Astrocyte of the hippocampus (primary cell): ENCODE data around the gene CHM.
"Not testable (repeated sequence)": the region's sequence is repeated elsewhere in the genome, so short reads cannot be mapped to it uniquely, and the experiment has no call there.

Experiments used
- DNase-seq: peaks from one replicate; pipeline ENCODE4 v3.0.0; 2011; ENCODE audit warnings: low read depth, low spot score

CHM gene

GRCh38 chrX:85998954-85999353 is 48.4 kb downstream of the CHM start:
- no peak for DNase-seq

- no peak for DNase-seq
These were observed 50.8 kb downstream of the CHM start for GRCh38 chrX:85996555-85996954.

DNA sequence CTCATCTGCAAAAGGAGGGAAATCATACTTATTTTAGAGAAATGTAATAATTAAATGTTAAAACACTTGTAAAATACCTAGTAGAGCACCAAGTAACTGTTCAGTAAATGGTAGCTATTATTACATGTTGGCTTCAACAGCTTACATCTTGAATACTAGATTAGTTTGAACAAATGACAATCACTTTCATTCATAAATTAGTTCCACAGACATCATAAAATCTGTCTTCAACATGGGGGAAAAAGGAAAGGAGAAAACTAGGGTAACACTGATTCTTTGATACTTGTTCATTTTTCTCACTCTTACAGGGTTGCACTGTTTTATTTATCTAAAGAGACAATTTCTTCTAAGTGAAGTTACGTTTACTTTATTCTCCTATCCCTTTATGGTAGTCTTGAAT is 51.7 kb downstream of the CHM start:
- no peak for DNase-seq

GRCh38 chrX:85994797-85995196 is 52.6 kb downstream of the CHM start:
- DNase-seq, result no peak

DNA sequence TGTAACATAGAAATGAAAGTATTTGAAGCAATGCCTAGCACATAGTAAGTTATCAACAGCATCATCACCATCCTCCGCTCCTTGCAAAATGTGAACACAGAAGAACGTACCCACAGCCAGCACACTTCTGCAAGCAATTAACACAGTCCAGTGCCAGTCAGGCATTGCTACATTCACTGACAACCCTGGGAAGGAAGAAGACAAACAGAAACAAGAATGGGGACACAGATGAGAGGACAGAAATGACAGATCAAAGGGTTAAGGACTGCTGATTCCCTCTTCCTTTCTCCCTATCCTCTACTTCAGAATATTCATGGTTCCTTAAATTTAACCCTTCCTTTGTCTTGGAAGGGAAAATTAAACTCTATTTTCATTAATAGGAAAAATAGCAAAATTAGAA is 53.1 kb downstream of the CHM start:
- DNase-seq, result no peak

GRCh38 chrX:85993539-85994197 is 53.7 kb downstream of the CHM start:
- DNase-seq, result no peak

DNA sequence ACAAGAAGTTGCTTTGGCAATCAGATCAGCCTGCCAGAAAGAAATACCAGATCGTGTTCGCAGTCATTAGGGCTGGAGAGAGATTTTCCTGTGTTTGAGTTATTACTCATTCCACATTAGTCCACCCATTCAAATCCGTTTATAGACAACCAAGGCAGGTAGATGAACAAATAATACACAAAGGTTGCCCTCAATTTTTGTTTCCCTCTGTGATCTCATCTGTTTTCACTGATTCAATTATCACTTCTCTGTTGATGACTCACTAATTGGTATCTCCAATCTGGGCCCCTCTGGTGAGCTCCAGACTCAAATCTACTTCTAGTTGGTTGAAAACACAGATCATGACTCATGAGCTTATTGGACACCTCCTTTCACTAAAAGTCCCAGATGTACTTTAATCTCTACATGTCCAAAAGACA is 54.5 kb downstream of the CHM start:
- DNase-seq, result peak; percentile 37

- DNase-seq, result no peak
These were observed 59.0 kb downstream of the CHM start for GRCh38 chrX:85988353-85988752.

- no peak for DNase-seq
These were observed 67.1 kb downstream of the CHM start for GRCh38 chrX:85980286-85980685.

GRCh38 chrX:85977218-85977617 is 70.1 kb downstream of the CHM start:
- DNase-seq, result no peak

DNA sequence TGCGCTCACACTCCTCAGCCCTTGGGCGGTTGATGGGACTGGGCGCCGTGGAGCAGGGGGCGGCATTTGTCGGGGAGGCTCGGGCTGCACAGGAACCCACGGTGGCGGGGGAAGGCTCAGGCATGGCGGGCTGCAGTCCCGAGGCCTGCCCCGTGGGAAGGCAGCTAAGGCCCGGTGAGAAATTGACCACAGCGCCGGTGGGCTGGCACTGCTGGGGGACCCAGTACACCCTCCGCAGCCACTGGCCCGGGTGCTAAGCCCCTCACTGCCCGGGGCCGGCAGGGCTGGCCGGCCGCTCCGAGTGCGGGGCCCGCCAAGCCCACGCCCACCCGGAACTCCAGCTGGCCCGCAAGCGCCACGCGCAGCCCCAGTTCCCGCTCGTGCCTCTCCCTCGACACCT is 75.0 kb downstream of the CHM start:
- DNase-seq, result not testable (repeated sequence)

DNA sequence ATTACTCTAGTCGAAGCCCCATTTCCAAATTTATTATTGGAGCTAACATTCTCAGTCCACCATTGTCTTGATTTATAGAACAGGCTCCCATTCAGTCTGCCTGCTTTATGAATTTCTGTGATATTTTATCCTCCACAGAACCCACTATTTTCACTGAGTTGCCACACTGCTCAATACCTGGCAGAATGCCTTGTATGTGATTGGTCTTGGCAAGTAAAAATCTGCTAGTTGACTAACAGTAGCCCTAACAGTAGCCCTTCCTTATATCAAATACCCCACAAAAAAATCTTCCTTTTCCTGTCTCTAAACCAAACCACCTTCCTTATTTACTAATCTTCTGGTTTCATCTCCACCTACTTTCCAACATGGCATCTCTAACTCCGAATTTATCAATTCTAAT is 82.6 kb downstream of the CHM start:
- DNase-seq, result peak; percentile 1

GRCh38 chrX:85963736-85964135 is 83.6 kb downstream of the CHM start:
- DNase-seq, result peak; percentile 61

DNA sequence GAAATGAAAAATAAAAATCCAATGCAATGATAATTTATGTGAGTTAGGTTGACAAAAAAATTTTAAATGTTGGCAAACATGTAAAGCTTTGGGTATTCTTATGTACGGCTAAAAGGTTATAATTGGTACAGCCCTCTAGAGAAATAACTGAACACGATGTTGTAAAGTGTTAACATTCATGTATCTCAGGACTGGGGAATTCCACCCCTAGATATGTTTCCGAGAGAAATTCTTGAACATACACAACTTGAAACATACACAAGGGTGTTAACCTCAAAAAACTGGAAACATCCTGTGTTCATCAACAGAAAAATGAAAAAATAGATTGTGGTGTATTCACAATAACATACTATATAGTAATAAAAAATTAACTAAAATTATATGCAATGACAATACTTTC is 91.8 kb downstream of the CHM start:
- no peak for DNase-seq

DNA sequence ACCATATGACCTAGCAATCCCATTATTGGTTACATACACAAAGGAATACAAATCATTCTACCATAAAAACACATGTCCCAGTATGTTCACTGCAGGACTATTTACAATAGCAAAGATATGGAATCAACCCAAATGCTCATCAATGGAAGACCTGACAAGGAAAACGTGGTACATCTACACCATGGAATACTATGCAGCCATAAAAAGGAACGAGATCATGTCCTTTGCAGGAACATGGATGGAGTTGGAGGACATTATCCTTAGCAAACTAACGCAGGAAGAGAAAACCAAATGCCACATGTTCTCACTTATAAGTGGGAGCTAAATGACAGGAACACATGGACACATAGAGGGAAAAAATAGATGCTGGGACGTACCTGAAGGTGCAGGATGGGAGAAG is 102.6 kb downstream of the CHM start:
- DNase-seq, result not testable (repeated sequence)

DNA sequence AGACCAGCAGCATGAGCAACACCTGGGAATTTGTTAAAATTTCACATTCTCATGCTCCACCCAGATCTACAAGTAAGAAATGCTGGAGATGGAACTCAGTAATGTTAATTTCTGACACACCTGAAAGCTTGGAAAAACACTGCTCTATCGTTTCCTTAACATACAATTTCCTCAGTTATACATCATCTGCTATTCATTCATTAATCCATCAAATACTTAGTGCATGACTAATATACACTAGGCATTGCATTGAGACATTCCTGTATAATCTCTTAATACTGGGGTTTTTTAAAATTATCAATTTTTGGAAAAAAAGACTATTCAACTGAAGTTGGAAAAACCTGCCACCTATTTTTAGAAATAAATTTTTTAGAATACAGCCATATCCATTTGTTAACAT is 106.1 kb downstream of the CHM start:
- DNase-seq, result no peak

DNA sequence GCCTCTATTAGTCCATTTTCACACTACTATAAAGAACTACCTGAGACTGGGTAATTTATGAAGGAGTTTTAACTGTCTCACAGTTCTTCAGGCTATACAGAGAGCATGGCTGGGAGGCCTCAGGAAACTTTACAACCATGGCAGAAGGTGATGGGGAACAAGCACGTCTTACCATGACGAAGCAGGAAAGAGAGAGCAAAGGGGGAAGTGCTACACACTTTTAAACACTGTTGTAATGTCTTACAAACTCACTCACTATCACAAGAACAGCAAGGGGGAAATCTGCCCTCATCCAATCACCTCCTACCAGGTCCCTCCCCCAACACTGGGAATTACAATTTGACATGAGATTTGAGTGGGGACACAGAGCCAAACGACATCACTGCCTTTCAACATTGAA is 107.4 kb downstream of the CHM start:
- not testable (repeated sequence) for DNase-seq

DNA sequence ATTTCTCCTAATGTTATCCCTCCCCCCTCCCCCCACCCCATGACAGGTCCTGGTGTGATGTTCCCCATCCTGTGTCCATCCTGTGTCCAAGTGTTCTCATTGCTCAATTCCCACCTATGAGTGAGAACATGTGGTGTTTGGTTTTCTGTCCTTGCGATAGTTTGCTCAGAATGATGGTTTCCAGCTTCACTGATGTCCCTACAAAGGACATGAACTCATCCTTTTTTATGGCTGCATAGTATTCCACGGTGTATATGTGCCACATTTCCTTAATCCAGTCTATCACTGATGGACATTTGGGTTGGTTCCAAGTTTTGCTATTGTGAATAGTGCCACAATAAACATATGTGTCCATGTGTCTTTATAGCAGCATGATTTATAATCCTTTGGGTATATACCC is 113.0 kb downstream of the CHM start:
- not testable (repeated sequence) for DNase-seq

DNA sequence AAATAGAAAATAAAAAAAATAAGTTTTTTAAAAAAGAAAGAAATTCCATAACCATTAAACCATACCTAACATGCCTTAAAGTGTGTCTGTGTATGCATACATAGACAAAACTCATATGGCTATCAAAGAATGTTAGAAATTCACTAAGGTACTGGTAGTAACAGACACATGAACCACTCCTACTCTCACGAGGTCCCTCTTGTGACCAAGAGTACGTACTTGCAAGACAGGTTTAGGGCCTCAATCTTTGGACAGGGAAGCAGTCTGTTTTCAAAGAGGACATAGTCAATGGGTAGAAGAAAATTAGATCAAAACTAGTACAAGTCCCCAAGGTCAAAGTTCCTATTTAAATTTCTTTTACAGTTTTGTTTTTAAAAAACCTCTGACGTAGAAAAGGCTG is 117.3 kb downstream of the CHM start:
- DNase-seq, result no peak

DNA sequence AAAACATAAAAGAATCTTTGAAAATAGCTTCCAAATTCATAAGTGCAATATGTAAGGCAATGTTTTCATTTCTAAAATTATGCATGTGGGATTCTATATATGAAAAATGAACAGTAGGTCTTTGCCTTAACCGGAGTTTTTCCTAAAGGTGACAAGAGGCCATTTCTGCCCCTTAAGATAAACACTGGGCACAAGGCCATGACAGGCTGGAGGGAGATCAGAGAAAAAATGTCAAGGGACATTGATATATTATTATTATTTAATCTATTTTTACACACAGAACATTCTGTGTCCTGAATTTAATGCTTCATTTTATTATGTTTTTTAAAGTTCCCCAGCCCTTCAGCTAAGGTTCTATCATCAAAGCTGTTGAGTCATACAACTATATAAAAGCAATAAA is 118.8 kb downstream of the CHM start:
- no peak for DNase-seq

- DNase-seq, result no peak
These were observed 119.6 kb downstream of the CHM start for GRCh38 chrX:85927740-85928139.

GRCh38 chrX:85922821-85923220 is 124.5 kb downstream of the CHM start:
- no peak for DNase-seq

- DNase-seq, result peak; percentile 4
These were observed 130.6 kb downstream of the CHM start for GRCh38 chrX:85916656-85917280.

- DNase-seq, result no peak
These were observed 132.9 kb downstream of the CHM start for GRCh38 chrX:85914431-85914830.
